Activated CD8-positive, alpha-beta T cell treated with anti-CD3 and anti-CD28 coated beads for 36 hours (primary cell): ENCODE data around the gene SOAT1. TPM values are rescaled to one million over a fixed set of nuclear protein-coding genes. Genes with fewer than 3 reads are reported as not detected.
"Not testable (repeated sequence)": the region's sequence is repeated elsewhere in the genome, so short reads cannot be mapped to it uniquely, and the experiment has no call there.

Experiments
- ATAC-seq: fragments of 200-7000 bp; cut with Tn5 transposase; one replicate; pipeline ENCODE4 v1.10.0; 2021; ENCODE audit warnings: mild to moderate bottlenecking, moderate library complexity
- CTCF ChIA-PET: fragments of 350-600 bp; sonication (Branson Sonifier 250); formaldehyde crosslinking; loops from one replicate; lab custom pipeline; 2021; ENCODE audit warnings: antibody characterized with exemption; lab: Charles Lee
- POLR2A ChIA-PET: fragments of 350-600 bp; sonication (Branson Sonifier 250); formaldehyde crosslinking; loops from one replicate; lab custom pipeline; 2021; ENCODE audit warnings: antibody characterized with exemption; lab: Charles Lee
- DNase-seq: peaks from one replicate; pipeline ENCODE4 v3.0.0-alpha.2; 2020
- H3K27ac Mint-ChIP-seq: one replicate; pipeline ENCODE4 v1.8.0; 2021; ENCODE audit warnings: mild to moderate bottlenecking, mixed read lengths
- H3K27me3 Mint-ChIP-seq: one replicate; pipeline ENCODE4 v1.8.0; 2021; ENCODE audit warnings: mixed read lengths
- H3K36me3 Mint-ChIP-seq: one replicate; pipeline ENCODE4 v1.8.0; 2021; ENCODE audit warnings: low read depth, mixed read lengths
- H3K4me1 Mint-ChIP-seq: one replicate; pipeline ENCODE4 v1.8.0; 2021; ENCODE audit warnings: low read depth, mixed read lengths
- H3K4me3 Mint-ChIP-seq: one replicate; pipeline ENCODE4 v1.8.0; 2021; ENCODE audit warnings: mild to moderate bottlenecking, moderate library complexity, mixed read lengths
- H3K9me3 Mint-ChIP-seq: one replicate; pipeline ENCODE4 v1.8.0; 2021; ENCODE audit warnings: mixed read lengths
- intact Hi-C: fragments of 100-400 bp; cut with micrococcal nuclease; formaldehyde crosslinking; loops from one replicate; pipeline ENCODE4 v1.10.0; 2022
- total RNA-seq, 2 experiments: library from RNA; stranded (reverse); gene quantifications; one replicate each; pipeline ENCODE4 v1.2.3, GENCODE V29; 2021
- TF ChIP-seq, protein P1 (sequence below): fragments of 200-600 bp; IDR thresholded peaks from one replicate; pipeline ENCODE4 v1.8.0; 2022; ENCODE audit warnings: antibody characterized with exemption, mild to moderate bottlenecking

SOAT1 gene
- total RNA-seq, 2 experiments from 2014 or later = 58.0 to 58.7 TPM

DNA sequence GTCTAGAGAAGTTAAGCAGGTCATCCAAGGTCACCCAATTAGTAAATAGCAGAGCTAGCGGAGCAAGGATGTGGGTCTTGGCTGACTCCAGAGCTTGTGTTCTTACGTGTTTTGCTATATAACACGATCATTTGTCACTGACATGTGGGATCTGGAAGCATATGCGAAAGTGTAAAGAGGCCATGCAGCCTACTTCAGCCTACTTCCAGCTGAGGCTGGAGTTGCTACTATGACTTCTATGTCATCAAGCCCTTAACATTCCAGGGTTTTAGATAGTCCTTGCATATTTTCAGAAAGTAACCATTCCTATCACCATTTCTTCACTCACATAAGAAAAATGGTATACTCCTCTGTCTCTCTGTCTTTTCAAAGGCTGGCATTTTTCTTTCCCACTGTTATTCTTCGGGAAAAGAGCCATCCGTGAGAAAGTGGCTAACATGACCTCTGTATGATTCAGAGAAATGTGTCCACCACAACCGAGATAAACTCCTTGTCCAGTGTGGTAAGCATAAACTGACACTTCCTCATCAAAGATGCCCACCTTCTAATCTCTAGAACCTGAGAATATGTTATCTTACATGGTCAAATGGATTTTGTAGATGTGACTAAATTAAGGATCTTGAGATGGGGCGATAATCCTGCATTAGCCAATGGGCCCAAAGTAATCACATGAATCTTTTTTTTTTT lies 40.2 kb upstream of the SOAT1 start:
- TF ChIP-seq, protein P1, sequence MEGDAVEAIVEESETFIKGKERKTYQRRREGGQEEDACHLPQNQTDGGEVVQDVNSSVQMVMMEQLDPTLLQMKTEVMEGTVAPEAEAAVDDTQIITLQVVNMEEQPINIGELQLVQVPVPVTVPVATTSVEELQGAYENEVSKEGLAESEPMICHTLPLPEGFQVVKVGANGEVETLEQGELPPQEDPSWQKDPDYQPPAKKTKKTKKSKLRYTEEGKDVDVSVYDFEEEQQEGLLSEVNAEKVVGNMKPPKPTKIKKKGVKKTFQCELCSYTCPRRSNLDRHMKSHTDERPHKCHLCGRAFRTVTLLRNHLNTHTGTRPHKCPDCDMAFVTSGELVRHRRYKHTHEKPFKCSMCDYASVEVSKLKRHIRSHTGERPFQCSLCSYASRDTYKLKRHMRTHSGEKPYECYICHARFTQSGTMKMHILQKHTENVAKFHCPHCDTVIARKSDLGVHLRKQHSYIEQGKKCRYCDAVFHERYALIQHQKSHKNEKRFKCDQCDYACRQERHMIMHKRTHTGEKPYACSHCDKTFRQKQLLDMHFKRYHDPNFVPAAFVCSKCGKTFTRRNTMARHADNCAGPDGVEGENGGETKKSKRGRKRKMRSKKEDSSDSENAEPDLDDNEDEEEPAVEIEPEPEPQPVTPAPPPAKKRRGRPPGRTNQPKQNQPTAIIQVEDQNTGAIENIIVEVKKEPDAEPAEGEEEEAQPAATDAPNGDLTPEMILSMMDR = no peak
- no peak overlapping the region for H3K27ac Mint-ChIP-seq
- H3K4me3 Mint-ChIP-seq = no peak overlapping the region
- H3K4me1 Mint-ChIP-seq = no peaks in the 10 kb centered on the region
- no peaks in the 10 kb centered on the region for H3K36me3 Mint-ChIP-seq
- DNase-seq = no peak
- H3K27me3 Mint-ChIP-seq = no peaks in the 10 kb centered on the region
- ATAC-seq = no peak
- POLR2A ChIA-PET = no interaction called here
- no peaks in the 10 kb centered on the region for H3K9me3 Mint-ChIP-seq
- CTCF ChIA-PET = interaction anchor here (3.0 kb wide), 1 partner anchor 115 kb away, joined by 21 read pairs; no protein-coding TSS in a partner anchor
- intact Hi-C loops = no loop called here

DNA sequence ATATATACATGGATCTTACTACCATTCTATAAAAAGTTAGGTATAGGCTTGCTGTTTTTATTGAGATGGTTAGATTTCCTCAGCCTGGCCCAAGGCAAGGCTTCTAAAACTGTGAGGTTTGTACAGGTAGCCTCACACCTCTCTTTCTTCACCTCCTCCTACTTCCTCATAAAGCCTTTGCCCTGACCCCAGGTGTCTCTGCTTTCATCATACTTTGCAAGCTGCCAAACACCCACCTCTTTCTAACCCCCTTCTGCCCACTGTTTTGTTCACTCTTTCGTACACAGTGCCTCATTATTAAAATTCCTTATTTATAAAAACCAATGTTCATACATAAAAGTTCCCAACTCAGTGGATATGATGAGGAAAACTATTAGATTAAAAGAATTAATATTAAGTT lies 31.4 kb upstream of the SOAT1 start:
- ChIA-PET POLR2A (no interaction called here), CTCF (interaction anchor here (1.2 to 1.7 kb wide), 2 partner anchors 14 to 142 kb away, joined by 3 to 4 read pairs; no protein-coding TSS in a partner anchor)
- intact Hi-C loops = no loop called here
- Mint-ChIP-seq H3K36me3 (no peaks in the 10 kb centered on the region), H3K27ac (no peak overlapping the region), H3K4me1 (no peaks in the 10 kb centered on the region), H3K4me3 (no peak overlapping the region), H3K9me3 (no peaks in the 10 kb centered on the region), H3K27me3 (no peaks in the 10 kb centered on the region)
- DNase-seq (no peak), ATAC-seq (no peak)
- TF ChIP-seq, protein P1 = no peak

GRCh38 chr1:179263121-179263520 lies 30.5 kb upstream of the SOAT1 start:
- POLR2A ChIA-PET = no interaction called here
- TF ChIP-seq, protein P1 = no peak
- H3K4me1 Mint-ChIP-seq = no peaks in the 10 kb centered on the region
- no peak for ATAC-seq
- no peak for DNase-seq
- intact Hi-C loops = no loop called here
- H3K36me3 Mint-ChIP-seq = no peaks in the 10 kb centered on the region
- H3K4me3 Mint-ChIP-seq = no peak overlapping the region
- H3K9me3 Mint-ChIP-seq = no peaks in the 10 kb centered on the region
- no peaks in the 10 kb centered on the region for H3K27me3 Mint-ChIP-seq
- H3K27ac Mint-ChIP-seq = no peak overlapping the region
- CTCF ChIA-PET = interaction anchor here (0.6 to 1.2 kb wide), 2 partner anchors 11 to 15 kb away, joined by 3 read pairs; no protein-coding TSS in a partner anchor

- intact Hi-C loops = no loop called here
- Mint-ChIP-seq H3K27ac (no peak overlapping the region), H3K36me3 (no peaks in the 10 kb centered on the region), H3K4me3 (no peak overlapping the region), H3K9me3 (no peaks in the 10 kb centered on the region), H3K4me1 (no peaks in the 10 kb centered on the region), H3K27me3 (no peaks in the 10 kb centered on the region)
- TF ChIP-seq, protein P1 = no peak
- POLR2A ChIA-PET = no interaction called here
- CTCF ChIA-PET = no interaction called here
- DNase-seq (no peak), ATAC-seq (no peak)
Observed at GRCh38 chr1:179264507-179264906, 29.1 kb upstream of the SOAT1 start.

- DNase-seq = no peak
Observed at GRCh38 chr1:179269071-179269470, 24.5 kb upstream of the SOAT1 start.

GRCh38 chr1:179274424-179274823 lies 19.2 kb upstream of the SOAT1 start:
- H3K27me3 Mint-ChIP-seq, POLR2A ChIA-PET, ATAC-seq, H3K4me1 Mint-ChIP-seq, H3K4me3 Mint-ChIP-seq, DNase-seq, H3K36me3 Mint-ChIP-seq, H3K9me3 Mint-ChIP-seq, intact Hi-C loops, H3K27ac Mint-ChIP-seq: not testable (repeated sequence)
- CTCF ChIA-PET = interaction anchor here (0.6 kb wide), 1 partner anchor 245 kb away, joined by 3 read pairs; no protein-coding TSS in a partner anchor

More at GRCh38 chr1:179269071-179269470, 24.5 kb upstream of the SOAT1 start:
- ATAC-seq = no peak
- Mint-ChIP-seq H3K4me1 (no peaks in the 10 kb centered on the region), H3K36me3 (no peaks in the 10 kb centered on the region), H3K27ac (no peak overlapping the region), H3K27me3 (no peaks in the 10 kb centered on the region), H3K4me3 (no peak overlapping the region), H3K9me3 (no peaks in the 10 kb centered on the region)
- POLR2A ChIA-PET = no interaction called here
- TF ChIP-seq, protein P1 = no peak
- intact Hi-C loops = no loop called here
- CTCF ChIA-PET = no interaction called here
